ENCODE results near the gene ASF1A. TPM values are rescaled to one million over a fixed set of nuclear protein-coding genes. Genes with fewer than 3 reads are reported as not detected.

The ASF1A gene
- total and polyA plus RNA-seq, 2 of the 13 experiments (the other 11 are each of a cell fraction or from before 2014, with no cell fraction given) = 14.5 to 49.9 TPM

GRCh38 chr6:118893807-118894424, at the start of gene ASF1A (continued):
- TF ChIP-seq ZHX1 (CRISPR knock-in tag; IDR thresholded peaks at IDR 0.05; ENCODE audit: low read depth) (peak; percentile 82; the same call in 1 of the 2 replicates), ZNF468 (CRISPR knock-in tag; IDR thresholded peaks at IDR 0.05) (no peak), LCORL (IDR thresholded peaks at IDR 0.05) (no peak), LCORL (CRISPR knock-in tag; IDR thresholded peaks at IDR 0.05) (0 out of 2 replicates have a peak, but pooled peaks have one; percentile 55), DMAP1 (CRISPR knock-in tag; IDR thresholded peaks at IDR 0.05) (peak; percentile 65; the same call in 1 of the 2 replicates), NFYC (CRISPR knock-in tag; IDR thresholded peaks at IDR 0.05) (peak; percentile 83), JUNB (CRISPR knock-in tag; IDR thresholded peaks at IDR 0.05; ENCODE audit: borderline replicate concordance) (0 out of 2 replicates have a peak, but pooled peaks have one; percentile 31), TARDBP (CRISPR knock-in tag; IDR thresholded peaks at IDR 0.05) (peak; percentile 87), ZBTB44 (CRISPR knock-in tag; IDR thresholded peaks at IDR 0.05) (no peak), POGZ (CRISPR knock-in tag; IDR thresholded peaks at IDR 0.05) (peak; percentile 93), MXI1 (IDR thresholded peaks at IDR 0.05; ENCODE audit: borderline replicate concordance, low read depth, low read length) (peak; percentile 92; the same call in 2 of the 3 replicates), ZNF7 (CRISPR knock-in tag; IDR thresholded peaks at IDR 0.05) (no peak), ZNF446 (CRISPR knock-in tag; IDR thresholded peaks at IDR 0.05) (no peak), GABPB1 (CRISPR knock-in tag; IDR thresholded peaks at IDR 0.05) (peak; percentile 79), RAD51 (IDR thresholded peaks at IDR 0.05; ENCODE audit: borderline replicate concordance) (no peak), REPIN1 (CRISPR knock-in tag; IDR thresholded peaks at IDR 0.05; ENCODE audit: borderline replicate concordance, low read depth) (peak; percentile 88), GATAD2A (CRISPR knock-in tag; IDR thresholded peaks at IDR 0.05) (peak; percentile 95), ZNF331 (CRISPR knock-in tag; IDR thresholded peaks at IDR 0.05) (peak; percentile 80; the same call in 1 of the 2 replicates)
- TF ChIP-seq, protein P1, sequence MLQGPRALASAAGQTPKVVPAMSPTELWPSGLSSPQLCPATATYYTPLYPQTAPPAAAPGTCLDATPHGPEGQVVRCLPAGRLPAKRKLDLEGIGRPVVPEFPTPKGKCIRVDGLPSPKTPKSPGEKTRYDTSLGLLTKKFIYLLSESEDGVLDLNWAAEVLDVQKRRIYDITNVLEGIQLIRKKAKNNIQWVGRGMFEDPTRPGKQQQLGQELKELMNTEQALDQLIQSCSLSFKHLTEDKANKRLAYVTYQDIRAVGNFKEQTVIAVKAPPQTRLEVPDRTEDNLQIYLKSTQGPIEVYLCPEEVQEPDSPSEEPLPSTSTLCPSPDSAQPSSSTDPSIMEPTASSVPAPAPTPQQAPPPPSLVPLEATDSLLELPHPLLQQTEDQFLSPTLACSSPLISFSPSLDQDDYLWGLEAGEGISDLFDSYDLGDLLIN (CRISPR knock-in tag; IDR thresholded peaks at IDR 0.05; ENCODE audit: borderline replicate concordance) = peak; percentile 72; the same call in 1 of the 2 replicates
- TF ChIP-seq, protein P2, sequence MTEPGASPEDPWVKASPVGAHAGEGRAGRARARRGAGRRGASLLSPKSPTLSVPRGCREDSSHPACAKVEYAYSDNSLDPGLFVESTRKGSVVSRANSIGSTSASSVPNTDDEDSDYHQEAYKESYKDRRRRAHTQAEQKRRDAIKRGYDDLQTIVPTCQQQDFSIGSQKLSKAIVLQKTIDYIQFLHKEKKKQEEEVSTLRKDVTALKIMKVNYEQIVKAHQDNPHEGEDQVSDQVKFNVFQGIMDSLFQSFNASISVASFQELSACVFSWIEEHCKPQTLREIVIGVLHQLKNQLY (CRISPR knock-in tag; IDR thresholded peaks at IDR 0.05) = peak; percentile 63; the same call in 1 of the 2 replicates
- TF ChIP-seq, protein P3, sequence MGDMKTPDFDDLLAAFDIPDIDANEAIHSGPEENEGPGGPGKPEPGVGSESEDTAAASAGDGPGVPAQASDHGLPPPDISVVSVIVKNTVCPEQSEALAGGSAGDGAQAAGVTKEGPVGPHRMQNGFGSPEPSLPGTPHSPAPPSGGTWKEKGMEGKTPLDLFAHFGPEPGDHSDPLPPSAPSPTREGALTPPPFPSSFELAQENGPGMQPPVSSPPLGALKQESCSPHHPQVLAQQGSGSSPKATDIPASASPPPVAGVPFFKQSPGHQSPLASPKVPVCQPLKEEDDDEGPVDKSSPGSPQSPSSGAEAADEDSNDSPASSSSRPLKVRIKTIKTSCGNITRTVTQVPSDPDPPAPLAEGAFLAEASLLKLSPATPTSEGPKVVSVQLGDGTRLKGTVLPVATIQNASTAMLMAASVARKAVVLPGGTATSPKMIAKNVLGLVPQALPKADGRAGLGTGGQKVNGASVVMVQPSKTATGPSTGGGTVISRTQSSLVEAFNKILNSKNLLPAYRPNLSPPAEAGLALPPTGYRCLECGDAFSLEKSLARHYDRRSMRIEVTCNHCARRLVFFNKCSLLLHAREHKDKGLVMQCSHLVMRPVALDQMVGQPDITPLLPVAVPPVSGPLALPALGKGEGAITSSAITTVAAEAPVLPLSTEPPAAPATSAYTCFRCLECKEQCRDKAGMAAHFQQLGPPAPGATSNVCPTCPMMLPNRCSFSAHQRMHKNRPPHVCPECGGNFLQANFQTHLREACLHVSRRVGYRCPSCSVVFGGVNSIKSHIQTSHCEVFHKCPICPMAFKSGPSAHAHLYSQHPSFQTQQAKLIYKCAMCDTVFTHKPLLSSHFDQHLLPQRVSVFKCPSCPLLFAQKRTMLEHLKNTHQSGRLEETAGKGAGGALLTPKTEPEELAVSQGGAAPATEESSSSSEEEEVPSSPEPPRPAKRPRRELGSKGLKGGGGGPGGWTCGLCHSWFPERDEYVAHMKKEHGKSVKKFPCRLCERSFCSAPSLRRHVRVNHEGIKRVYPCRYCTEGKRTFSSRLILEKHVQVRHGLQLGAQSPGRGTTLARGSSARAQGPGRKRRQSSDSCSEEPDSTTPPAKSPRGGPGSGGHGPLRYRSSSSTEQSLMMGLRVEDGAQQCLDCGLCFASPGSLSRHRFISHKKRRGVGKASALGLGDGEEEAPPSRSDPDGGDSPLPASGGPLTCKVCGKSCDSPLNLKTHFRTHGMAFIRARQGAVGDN (CRISPR knock-in tag; IDR thresholded peaks at IDR 0.05) = no peak; the same call in 1 of the 2 replicates
